IMR-90 (cell line): Measurements from ENCODE around the gene ALCAM.

ENCODE experiments used
- BHLHE40 ChIP-seq: fragments of 150-350 bp; IDR thresholded peaks from 2 replicates; pipeline ENCODE4 v1.6.1; 2016; ENCODE audit warnings: mild to moderate bottlenecking, low read depth, low read length
- CEBPB ChIP-seq: IDR thresholded peaks from 2 replicates; pipeline ENCODE4 v1.6.1; 2012; ENCODE audit warnings: low read depth, low read length, improper control_type of control experiment
- CTCF ChIP-seq: conservative IDR thresholded peaks from 2 replicates; pipeline ENCODE4 v1.5.1; 2012; ENCODE audit warnings: mild to moderate bottlenecking, low read depth, low read length, improper control_type of control experiment
- MAFK ChIP-seq: IDR thresholded peaks from 2 replicates; pipeline ENCODE4 v1.6.1; 2012; ENCODE audit warnings: low read depth, low read length, improper control_type of control experiment
- MAZ ChIP-seq: IDR thresholded peaks from 2 replicates; pipeline ENCODE4 v1.6.1; 2012; ENCODE audit warnings: low read depth, mild to moderate bottlenecking, low read length, improper control_type of control experiment, moderate library complexity, borderline replicate concordance
- NFE2L2 ChIP-seq: fragments of 150-350 bp; IDR thresholded peaks from 2 replicates; pipeline ENCODE4 v1.6.1; 2016; ENCODE audit warnings: low read depth, mild to moderate bottlenecking, low read length
- POLR2A ChIP-seq: IDR thresholded peaks from 2 replicates; pipeline ENCODE4 v1.6.1; 2012; ENCODE audit warnings: mild to moderate bottlenecking, low read depth, low read length
- RAD21 ChIP-seq: IDR thresholded peaks from 2 replicates; pipeline ENCODE4 v1.6.1; 2012; ENCODE audit warnings: low read length, improper control_type of control experiment
- RFX5 ChIP-seq: IDR thresholded peaks from 2 replicates; pipeline ENCODE4 v1.8.0; 2012; ENCODE audit warnings: low read depth, mild to moderate bottlenecking, low read length, moderate library complexity
- SMC3 ChIP-seq: fragments of 150-350 bp; IDR thresholded peaks from 2 replicates; pipeline ENCODE4 v1.6.1; 2016; ENCODE audit warnings: low read depth, mild to moderate bottlenecking, antibody characterized with exemption, low read length, moderate library complexity
- USF2 ChIP-seq: fragments of 150-350 bp; IDR thresholded peaks from 2 replicates; pipeline ENCODE4 v1.6.1; 2017; ENCODE audit warnings: mild to moderate bottlenecking, antibody characterized with exemption, low read length, low read depth

- TF ChIP-seq CTCF (no peak), MAFK (no peak), POLR2A (no peak), USF2 (no peak), SMC3 (no peak), RFX5 (no peak), MAZ (no peak), CEBPB (no peak), BHLHE40 (no peak), NFE2L2 (no peak), RAD21 (no peak)
Observed at GRCh38 chr3:105532251-105532650, 165.5 kb downstream of the ALCAM start.
